ENCODE measurements around the gene NDUFA12.

DNA sequence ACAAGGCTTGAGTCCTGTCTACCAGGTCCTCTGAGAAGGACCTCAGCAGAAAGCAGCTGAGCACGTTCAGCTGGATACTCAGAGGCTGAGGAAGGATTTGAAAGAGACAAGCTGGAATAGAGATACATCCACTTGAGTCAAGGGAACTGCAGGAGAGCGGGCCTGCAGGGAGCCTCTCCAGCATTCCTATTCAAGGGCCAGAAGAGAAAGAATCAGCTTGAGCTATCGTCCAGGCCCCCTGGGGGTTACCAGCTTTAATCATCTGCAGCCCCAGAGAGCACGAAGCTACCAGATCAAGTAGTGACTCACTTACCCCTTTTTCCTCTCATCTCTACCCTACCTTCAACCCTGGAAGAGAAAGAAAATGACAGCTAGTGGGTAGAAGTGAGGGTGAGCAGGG is 80.9 kb downstream of the NDUFA12 start:
- no peak for TF ChIP-seq CTBP1 (IDR thresholded peaks at IDR 0.05; ENCODE audit: borderline replicate concordance)
- no peak for TF ChIP-seq BHLHE40 (IDR thresholded peaks at IDR 0.05; ENCODE audit: borderline replicate concordance)
- TF ChIP-seq SP1 (IDR thresholded peaks at IDR 0.05): no peak
- TF ChIP-seq L3MBTL2 (conservative IDR thresholded peaks at IDR 0.05): no peak
- TF ChIP-seq FOXK2 (IDR thresholded peaks at IDR 0.05): no peak
- TF ChIP-seq FOXM1 (IDR thresholded peaks at IDR 0.05; ENCODE audit: borderline replicate concordance): no peak
- no peak for TF ChIP-seq HDGF (IDR thresholded peaks at IDR 0.05; ENCODE audit: borderline replicate concordance)

Data from HEK293T (cell line).